Coronary artery (tissue), 2 donors: ENCODE measurements around the gene SBF1.

Source experiments
- DNase-seq: peaks from one replicate; pipeline ENCODE4 v3.0.0-alpha.2; 2017; ENCODE audit warnings: low spot score
- H3K27ac ChIP-seq, 2 donors: fragments of 200-600 bp; sonication (generic); one replicate each; pipeline ENCODE4 v1.5.1; 2016 to 2019
- H3K4me3 ChIP-seq: fragments of 200-600 bp; sonication (generic); 2 replicates; pipeline ENCODE4 v1.5.1; 2016; ENCODE audit warnings: mild to moderate bottlenecking, moderate library complexity
- CTCF ChIP-seq: fragments of 200-600 bp; sonication (generic); IDR thresholded peaks from one replicate; pipeline ENCODE4 v1.5.1; 2019; ENCODE audit warnings: antibody characterized with exemption

The SBF1 gene

GRCh38 chr22:50463188-50463900 lies 11.5 kb downstream of the SBF1 start:
- no peak overlapping the region for H3K27ac ChIP-seq
- TF ChIP-seq CTCF: no peak
- H3K4me3 ChIP-seq: no peak overlapping the region
- no peak for DNase-seq

- DNase-seq: no peak
- H3K27ac ChIP-seq: no peak overlapping the region
- no peak overlapping the region for H3K4me3 ChIP-seq
- no peak for TF ChIP-seq CTCF
Observed at GRCh38 chr22:50461979-50462540, 12.8 kb downstream of the SBF1 start.

- no peak for DNase-seq
- no peak for TF ChIP-seq CTCF
- no peak overlapping the region for H3K27ac ChIP-seq
- H3K4me3 ChIP-seq: no peak overlapping the region
Observed at GRCh38 chr22:50461536-50461935, 13.3 kb downstream of the SBF1 start.

- no peak for DNase-seq
- TF ChIP-seq CTCF: no peak
- no peak overlapping the region for H3K4me3 ChIP-seq
- no peak overlapping the region for H3K27ac ChIP-seq
Observed at GRCh38 chr22:50460938-50461337, 13.9 kb downstream of the SBF1 start.

- no peak for TF ChIP-seq CTCF
- Histone ChIP-seq H3K4me3 (no peak overlapping the region), H3K27ac (no peak overlapping the region)
- no peak for DNase-seq
Observed at GRCh38 chr22:50459496-50460140, 15.2 kb downstream of the SBF1 start.

GRCh38 chr22:50459016-50459415 lies 15.8 kb downstream of the SBF1 start:
- no peak for TF ChIP-seq CTCF
- no peak overlapping the region for H3K27ac ChIP-seq
- no peak for DNase-seq
- no peak overlapping the region for H3K4me3 ChIP-seq
